Vagina (tissue), 2 donors: ENCODE results near the gene PSMD11. TPM values are rescaled to one million over a fixed set of nuclear protein-coding genes. Genes with fewer than 3 reads are reported as not detected.

Experiments
- DNase-seq, 2 donors: peaks; one replicate each; pipeline ENCODE4 v3.0.0-alpha.2; 2017; ENCODE audit errors: extremely low spot score in 2 of 2
- H3K27ac ChIP-seq: fragments of 200-600 bp; sonication (generic); one replicate; pipeline ENCODE4 v1.5.1; 2019
- H3K27me3 ChIP-seq: fragments of 200-600 bp; sonication (generic); one replicate; pipeline ENCODE4 v1.5.1; 2019
- H3K36me3 ChIP-seq, 2 donors: fragments of 200-600 bp; sonication (generic); one replicate each; pipeline ENCODE4 v1.5.1; 2017 to 2019
- H3K4me1 ChIP-seq: fragments of 200-600 bp; sonication (generic); one replicate; pipeline ENCODE4 v1.5.1; 2019
- H3K4me3 ChIP-seq, 2 donors: fragments of 200-600 bp; sonication (generic); 1 replicate in 1 of 2; 2 replicates in 1 of 2; pipeline ENCODE4 v1.5.1; 2016 to 2019
- H3K9me3 ChIP-seq: fragments of 200-600 bp; sonication (generic); one replicate; pipeline ENCODE4 v1.5.1; 2019
- POLR2A ChIP-seq, 2 donors: fragments of 450-650 bp; IDR thresholded peaks; one replicate each; pipeline ENCODE4 v1.6.1; 2017; ENCODE audit warnings: antibody characterized with exemption in 2 of 2, mild to moderate bottlenecking in 2 of 2, moderate library complexity in 2 of 2
- POLR2AphosphoS5 ChIP-seq, 2 donors: sonication (generic); formaldehyde crosslinking; IDR thresholded peaks; one replicate each; pipeline ENCODE4 v1.9.0; 2017; ENCODE audit warnings: antibody characterized with exemption in 2 of 2, mild to moderate bottlenecking in 2 of 2, low read depth in 1 of 2; ENCODE audit not compliant: insufficient read depth in 1 of 2
- intact Hi-C: fragments of 100-400 bp; cut with DNase I; formaldehyde crosslinking; loops from one replicate; pipeline ENCODE4 v1.15.1; 2023
- total RNA-seq: library from RNA; depleted of rRNA; stranded (reverse); fragments of >200 nt; gene quantifications from one replicate; pipeline ENCODE4 v1.2.3, GENCODE V29; 2016
- TF ChIP-seq, protein P1 (sequence below), 3 experiments: fragments of 450-650 bp in 2 of 3; fragments of 200-600 bp in 1 of 3; sonication (generic) in 1 of 3; IDR thresholded peaks; one replicate each; pipeline ENCODE4 v1.5.1; 2017 to 2019; ENCODE audit warnings: antibody characterized with exemption in 3 of 3, mild to moderate bottlenecking in 2 of 3, moderate library complexity in 2 of 3

The PSMD11 gene
- total RNA-seq, 1 donor from 2014 or later, result 46.9 TPM

GRCh38 chr17:32519228-32520103 lies 75.2 kb downstream of the PSMD11 start:
- Histone ChIP-seq H3K9me3 (no peaks in the 10 kb centered on the region), H3K27me3 (no peaks in the 10 kb centered on the region), H3K36me3 (no peaks in the 10 kb centered on the region), H3K27ac (no peak overlapping the region), H3K4me1 (peaks cover 15% of the 10 kb centered on the region), H3K4me3 (peak overlapping the region; percentile 43 to 68)
- no peak for DNase-seq
- intact Hi-C loops, result no loop called here
- TF ChIP-seq, protein P1, sequence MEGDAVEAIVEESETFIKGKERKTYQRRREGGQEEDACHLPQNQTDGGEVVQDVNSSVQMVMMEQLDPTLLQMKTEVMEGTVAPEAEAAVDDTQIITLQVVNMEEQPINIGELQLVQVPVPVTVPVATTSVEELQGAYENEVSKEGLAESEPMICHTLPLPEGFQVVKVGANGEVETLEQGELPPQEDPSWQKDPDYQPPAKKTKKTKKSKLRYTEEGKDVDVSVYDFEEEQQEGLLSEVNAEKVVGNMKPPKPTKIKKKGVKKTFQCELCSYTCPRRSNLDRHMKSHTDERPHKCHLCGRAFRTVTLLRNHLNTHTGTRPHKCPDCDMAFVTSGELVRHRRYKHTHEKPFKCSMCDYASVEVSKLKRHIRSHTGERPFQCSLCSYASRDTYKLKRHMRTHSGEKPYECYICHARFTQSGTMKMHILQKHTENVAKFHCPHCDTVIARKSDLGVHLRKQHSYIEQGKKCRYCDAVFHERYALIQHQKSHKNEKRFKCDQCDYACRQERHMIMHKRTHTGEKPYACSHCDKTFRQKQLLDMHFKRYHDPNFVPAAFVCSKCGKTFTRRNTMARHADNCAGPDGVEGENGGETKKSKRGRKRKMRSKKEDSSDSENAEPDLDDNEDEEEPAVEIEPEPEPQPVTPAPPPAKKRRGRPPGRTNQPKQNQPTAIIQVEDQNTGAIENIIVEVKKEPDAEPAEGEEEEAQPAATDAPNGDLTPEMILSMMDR (IDR thresholded peaks at IDR 0.05), result no peak
- TF ChIP-seq POLR2AphosphoS5 (IDR thresholded peaks at IDR 0.05; ENCODE audit: insufficient read depth in 1 of 2, low read depth in 1 of 2) (no peak), POLR2A (IDR thresholded peaks at IDR 0.05) (no peak)

DNA sequence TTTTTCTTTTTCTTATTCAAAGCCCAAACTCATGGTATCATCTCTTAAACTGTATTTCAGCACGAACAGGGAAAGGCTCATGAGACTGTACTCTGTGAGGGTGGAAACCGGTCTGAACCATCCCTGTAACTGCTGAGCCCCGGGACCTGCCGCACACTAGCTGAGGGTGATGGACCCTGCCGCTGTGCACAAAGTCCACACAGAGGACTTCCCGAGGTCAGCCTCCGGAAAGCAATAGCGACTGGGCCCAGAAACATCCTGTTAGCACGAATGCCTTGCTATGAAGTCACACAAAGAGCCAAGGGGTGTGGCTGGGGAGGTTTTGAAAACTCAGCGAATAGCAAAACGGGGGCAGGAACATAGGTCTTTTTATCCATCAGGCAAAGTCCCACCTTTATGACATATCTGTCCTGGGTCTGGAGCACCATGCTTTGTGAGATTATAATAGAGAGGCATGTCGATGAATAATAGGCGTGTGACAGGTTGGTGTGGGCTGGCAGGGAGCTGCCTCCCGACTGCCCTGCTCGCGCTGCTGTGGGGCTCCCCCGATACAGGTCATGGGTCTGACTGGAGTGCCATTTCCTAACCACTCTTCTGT lies 75.9 kb downstream of the PSMD11 start:
- DNase-seq, result no peak
- TF ChIP-seq POLR2A (IDR thresholded peaks at IDR 0.05), result no peak
- TF ChIP-seq, protein P1 (IDR thresholded peaks at IDR 0.05), result no peak
- TF ChIP-seq POLR2AphosphoS5 (IDR thresholded peaks at IDR 0.05; ENCODE audit: insufficient read depth in 1 of 2, low read depth in 1 of 2), result peak in 1 of 2 donors; percentile 25
- Histone ChIP-seq H3K36me3 (no peaks in the 10 kb centered on the region), H3K4me3 (peak overlapping the region in 1 of 2 donors; percentile 43), H3K27ac (no peak overlapping the region), H3K27me3 (no peaks in the 10 kb centered on the region), H3K4me1 (peaks cover 15% of the 10 kb centered on the region), H3K9me3 (no peaks in the 10 kb centered on the region)
- intact Hi-C loops, result no loop called here

DNA sequence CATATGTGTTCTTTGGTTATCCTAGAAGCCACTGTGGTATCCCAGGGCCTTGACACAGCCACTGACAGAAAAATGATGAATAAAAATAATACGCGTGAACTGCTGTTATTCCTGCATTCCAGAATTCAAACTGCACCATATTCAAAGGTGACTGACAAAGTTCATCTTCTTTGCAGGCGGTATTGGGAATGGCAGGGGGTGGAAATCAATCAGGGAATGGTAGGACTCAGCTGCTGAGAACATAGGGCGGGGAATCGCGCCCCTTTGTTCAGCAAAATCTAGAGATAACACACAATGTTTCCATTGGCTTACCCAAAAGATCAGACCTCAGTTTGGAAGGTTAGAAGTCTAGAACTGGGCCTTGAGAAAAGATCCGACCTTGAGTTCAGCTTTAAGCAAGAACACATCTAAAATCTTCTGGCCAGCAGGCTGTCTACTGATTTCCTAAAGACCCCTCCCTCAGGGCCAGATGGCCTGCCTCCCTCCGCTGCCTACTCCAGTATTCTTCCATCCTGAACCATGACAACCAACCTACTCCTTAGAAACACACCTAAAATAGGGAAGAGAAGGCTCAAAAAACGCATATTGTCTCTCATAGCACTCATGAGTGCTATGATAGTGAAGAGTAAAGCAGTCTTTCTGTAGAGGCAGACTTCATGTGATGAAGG lies 76.6 kb downstream of the PSMD11 start:
- H3K9me3 ChIP-seq, result no peaks in the 10 kb centered on the region
- H3K4me1 ChIP-seq, result peaks cover 15% of the 10 kb centered on the region
- no peaks in the 10 kb centered on the region for H3K36me3 ChIP-seq
- no peak overlapping the region for H3K27ac ChIP-seq
- H3K4me3 ChIP-seq, result no peak overlapping the region
- intact Hi-C loops, result no loop called here
- TF ChIP-seq POLR2AphosphoS5 (IDR thresholded peaks at IDR 0.05; ENCODE audit: insufficient read depth in 1 of 2, low read depth in 1 of 2), result no peak
- TF ChIP-seq POLR2A (IDR thresholded peaks at IDR 0.05), result no peak
- TF ChIP-seq, protein P1 (IDR thresholded peaks at IDR 0.05), result no peak
- DNase-seq, result no peak
- no peaks in the 10 kb centered on the region for H3K27me3 ChIP-seq

- Histone ChIP-seq H3K27ac (no peak overlapping the region), H3K4me3 (no peak overlapping the region), H3K4me1 (peaks cover 15% of the 10 kb centered on the region), H3K9me3 (no peaks in the 10 kb centered on the region), H3K27me3 (no peaks in the 10 kb centered on the region), H3K36me3 (no peaks in the 10 kb centered on the region)
- no peak for DNase-seq
- no peak for TF ChIP-seq POLR2AphosphoS5 (IDR thresholded peaks at IDR 0.05; ENCODE audit: insufficient read depth in 1 of 2, low read depth in 1 of 2)
- TF ChIP-seq, protein P1 (IDR thresholded peaks at IDR 0.05), result no peak
- TF ChIP-seq POLR2A (IDR thresholded peaks at IDR 0.05), result no peak
- intact Hi-C loops, result no loop called here
These were observed 78.8 kb downstream of the PSMD11 start for GRCh38 chr17:32523017-32523680.
